ENCODE results near the gene BACH1. TPM values are rescaled to one million over a fixed set of nuclear protein-coding genes. Genes with fewer than 3 reads are reported as not detected.

BACH1 gene
- total RNA-seq, 1 donor from 2014 or later: 27.2 TPM

GRCh38 chr21:29313662-29314408 is 15.1 kb downstream of the BACH1 start:
- intact Hi-C loops (cut with micrococcal nuclease): no loop called here

DNA sequence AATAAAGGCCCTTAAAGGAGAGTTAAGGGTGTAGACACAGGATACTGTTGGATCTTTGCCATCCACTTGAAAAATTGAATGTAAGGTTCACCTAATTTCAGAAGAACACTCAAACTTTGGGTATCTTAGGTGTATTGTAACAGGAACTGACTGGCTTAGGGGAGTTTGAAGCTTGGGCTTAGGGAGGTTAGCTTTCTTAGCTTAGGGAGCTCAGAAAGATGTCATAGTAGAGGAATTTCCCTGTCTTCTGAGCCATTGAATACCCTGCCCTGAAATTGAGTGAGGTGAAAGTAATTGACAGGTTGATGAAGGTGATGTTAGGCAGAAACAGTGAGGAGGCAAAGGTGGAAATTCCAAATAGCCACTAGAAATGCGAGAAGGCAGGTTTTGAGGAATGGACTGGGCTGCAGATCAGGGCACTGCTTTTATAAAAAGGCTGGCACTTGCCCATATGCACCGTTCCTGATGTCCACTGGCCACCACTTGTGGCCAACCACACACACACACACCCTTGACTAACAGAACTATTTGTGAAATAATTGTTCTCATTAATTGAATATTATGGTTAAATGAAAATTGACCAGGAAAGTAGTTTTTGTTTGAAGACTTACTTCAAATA is 16.5 kb downstream of the BACH1 start:
- intact Hi-C loops (cut with micrococcal nuclease): no loop called here

DNA sequence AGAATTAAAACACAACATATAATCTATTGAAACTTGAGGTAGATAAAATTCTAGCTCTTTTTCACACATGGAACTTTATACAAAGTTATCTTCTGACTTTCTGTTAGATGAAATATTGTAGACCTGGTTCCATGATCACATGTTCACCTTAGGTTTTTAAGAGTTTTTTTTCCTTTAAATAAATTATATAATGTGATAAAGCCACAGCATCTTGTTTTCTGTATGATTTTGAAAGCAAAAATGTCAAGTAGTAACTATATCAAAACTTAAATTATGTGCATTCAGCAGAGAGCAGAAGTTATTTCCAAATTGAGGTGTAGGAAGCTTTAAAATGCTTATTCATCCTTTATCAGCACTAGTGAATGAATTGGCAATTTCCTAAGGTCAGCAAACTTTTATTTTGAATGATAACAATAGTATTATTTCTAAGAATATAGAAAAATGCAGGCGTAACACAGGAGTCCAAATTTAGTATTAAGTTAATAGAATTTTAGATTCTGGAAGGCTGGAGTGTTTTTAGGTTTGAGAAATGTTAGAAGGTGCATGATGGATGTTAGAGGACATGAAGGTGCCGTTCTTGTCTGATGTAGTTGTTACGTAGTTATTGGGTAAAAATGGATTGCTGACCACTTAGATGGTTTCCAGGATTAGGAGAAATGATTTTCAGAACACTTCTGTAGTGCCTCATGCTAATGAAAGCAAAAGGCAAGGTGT is 17.5 kb downstream of the BACH1 start:
- intact Hi-C loops (cut with micrococcal nuclease): no loop called here

GRCh38 chr21:29316806-29317205 is 18.1 kb downstream of the BACH1 start:
- intact Hi-C loops (cut with micrococcal nuclease): no loop called here

DNA sequence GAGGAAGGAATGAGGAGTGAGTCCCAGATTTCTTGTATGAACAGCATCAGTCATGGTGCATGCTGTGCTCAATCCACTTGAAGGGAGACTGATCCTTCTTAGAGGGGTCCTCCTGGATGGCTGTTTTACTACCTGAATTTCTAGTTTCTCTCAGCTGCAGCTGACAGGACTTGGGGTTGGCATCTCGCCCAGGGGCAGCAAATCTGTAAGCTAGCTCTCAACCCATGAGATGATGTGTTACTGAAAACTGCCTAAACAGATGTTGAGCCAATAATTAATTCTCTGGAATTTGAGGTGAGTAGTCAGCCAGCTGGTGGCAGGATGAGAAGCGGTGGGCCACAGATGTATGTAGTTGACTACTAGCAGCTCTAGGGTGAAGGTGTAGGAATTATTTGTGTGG is 19.6 kb downstream of the BACH1 start:
- intact Hi-C loops (cut with micrococcal nuclease): no loop called here

GRCh38 chr21:29320031-29320430 is 21.3 kb downstream of the BACH1 start:
- intact Hi-C loops (cut with micrococcal nuclease): no loop called here

DNA sequence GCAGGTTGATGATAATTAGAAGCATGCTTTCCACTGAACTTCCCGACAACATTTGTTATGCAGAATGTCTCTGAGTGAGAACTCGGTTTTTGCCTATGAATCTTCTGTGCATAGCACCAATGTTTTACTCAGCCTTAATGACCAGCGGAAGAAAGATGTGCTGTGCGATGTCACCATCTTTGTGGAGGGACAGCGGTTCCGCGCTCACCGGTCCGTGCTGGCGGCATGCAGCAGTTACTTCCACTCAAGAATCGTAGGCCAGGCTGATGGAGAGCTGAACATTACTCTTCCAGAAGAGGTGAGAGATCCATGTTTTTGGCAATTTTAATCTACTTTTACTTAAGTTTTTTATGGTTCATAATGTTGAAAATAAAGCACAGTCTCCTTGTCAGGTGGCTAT is 22.5 kb downstream of the BACH1 start:
- intact Hi-C loops (cut with micrococcal nuclease): no loop called here

DNA sequence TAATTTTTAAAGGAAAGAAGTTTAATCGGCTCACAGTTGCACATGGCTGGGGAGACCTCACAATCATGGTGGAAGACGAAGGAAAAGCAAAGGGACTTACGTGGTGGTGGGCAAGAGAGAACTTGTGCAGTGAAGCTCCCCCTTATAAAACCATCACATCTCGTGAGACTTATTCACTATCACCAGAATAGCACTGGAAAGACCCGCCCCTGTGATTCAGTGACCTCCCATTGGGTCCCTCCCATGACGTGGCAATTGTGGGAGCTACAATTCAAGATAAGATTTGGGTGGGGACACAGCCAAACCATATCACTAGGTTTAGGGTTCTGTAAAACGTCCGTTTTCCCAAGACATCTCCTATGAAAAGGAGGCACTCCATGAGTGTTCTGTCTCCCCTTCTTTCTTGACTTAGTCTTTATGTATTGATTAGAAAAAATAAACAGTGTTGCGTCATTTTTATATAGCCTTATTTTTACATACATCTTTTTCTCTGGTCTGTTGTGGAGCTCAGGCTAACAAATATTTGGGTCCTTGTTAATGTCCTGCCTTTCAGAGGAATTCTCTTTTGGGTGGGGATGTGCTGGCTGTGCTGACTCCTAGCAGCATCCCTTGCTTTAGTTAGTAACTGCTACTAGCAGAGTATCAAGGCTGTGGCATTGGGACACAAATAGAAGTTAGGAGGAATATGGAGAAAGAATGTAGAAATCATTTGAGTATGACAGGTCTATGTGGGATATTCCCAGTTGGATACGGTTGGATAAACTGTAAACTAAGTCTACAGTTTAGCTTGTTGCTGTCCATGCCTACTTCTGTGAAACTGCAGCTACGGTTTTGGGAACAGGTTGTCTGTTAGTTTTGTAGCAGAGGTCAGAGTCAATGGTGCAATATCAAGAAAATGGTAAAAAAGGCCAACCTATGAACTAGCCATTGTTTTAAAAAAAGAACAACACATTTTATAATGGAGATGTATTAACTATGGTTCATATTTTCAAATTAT is 23.5 kb downstream of the BACH1 start:
- intact Hi-C loops (cut with micrococcal nuclease): no loop called here

DNA sequence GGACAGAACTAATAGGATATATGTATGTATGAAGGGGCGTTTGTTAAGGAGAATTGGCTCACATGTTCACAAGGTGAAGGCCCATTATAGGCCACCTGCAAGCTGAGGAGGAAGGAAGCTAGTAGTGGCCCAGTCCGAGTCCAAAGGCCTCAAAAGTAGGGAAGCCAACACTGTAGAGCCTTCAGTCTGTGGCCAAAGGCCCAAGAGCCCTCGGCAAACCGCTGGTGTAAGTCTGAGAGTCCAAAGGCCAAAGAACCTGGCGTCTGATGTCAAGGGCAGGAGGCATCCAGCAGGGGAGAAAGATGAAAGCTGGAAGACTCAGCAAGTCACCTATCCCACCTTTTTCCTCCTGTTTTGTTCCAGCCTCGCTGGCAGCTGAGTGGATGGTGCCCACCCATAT is 24.5 kb downstream of the BACH1 start:
- intact Hi-C loops (cut with micrococcal nuclease): no loop called here

- intact Hi-C loops (cut with micrococcal nuclease): no loop called here
These were observed 28.3 kb downstream of the BACH1 start for GRCh38 chr21:29326914-29327554.

DNA sequence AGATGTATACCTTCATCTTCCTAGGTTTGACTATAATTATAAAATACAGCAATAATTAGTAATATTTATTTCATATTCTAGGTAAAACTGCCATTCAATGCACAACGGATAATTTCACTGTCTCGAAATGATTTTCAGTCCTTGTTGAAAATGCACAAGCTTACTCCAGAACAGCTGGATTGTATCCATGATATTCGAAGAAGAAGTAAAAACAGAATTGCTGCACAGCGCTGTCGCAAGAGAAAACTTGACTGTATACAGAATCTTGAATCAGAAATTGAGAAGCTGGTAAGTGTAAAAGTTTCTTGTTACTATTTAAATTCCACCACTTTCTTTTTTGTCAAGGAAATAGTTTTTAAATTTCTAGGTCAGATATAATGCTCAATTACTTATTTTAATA is 30.7 kb downstream of the BACH1 start:
- intact Hi-C loops (cut with micrococcal nuclease): no loop called here

GRCh38 chr21:29330797-29331196 is 32.1 kb downstream of the BACH1 start:
- intact Hi-C loops (cut with micrococcal nuclease): no loop called here

- intact Hi-C loops (cut with micrococcal nuclease): no loop called here
These were observed 34.0 kb downstream of the BACH1 start for GRCh38 chr21:29332461-29333362.

- intact Hi-C loops (cut with micrococcal nuclease): no loop called here
These were observed 34.7 kb downstream of the BACH1 start for GRCh38 chr21:29333406-29333805.

GRCh38 chr21:29334717-29335428 is 36.2 kb downstream of the BACH1 start:
- intact Hi-C loops (cut with micrococcal nuclease): no loop called here

GRCh38 chr21:29335720-29336119 is 37.0 kb downstream of the BACH1 start:
- intact Hi-C loops (cut with micrococcal nuclease): no loop called here

- intact Hi-C loops (cut with micrococcal nuclease): no loop called here
These were observed 39.5 kb downstream of the BACH1 start for GRCh38 chr21:29338256-29338655.

DNA sequence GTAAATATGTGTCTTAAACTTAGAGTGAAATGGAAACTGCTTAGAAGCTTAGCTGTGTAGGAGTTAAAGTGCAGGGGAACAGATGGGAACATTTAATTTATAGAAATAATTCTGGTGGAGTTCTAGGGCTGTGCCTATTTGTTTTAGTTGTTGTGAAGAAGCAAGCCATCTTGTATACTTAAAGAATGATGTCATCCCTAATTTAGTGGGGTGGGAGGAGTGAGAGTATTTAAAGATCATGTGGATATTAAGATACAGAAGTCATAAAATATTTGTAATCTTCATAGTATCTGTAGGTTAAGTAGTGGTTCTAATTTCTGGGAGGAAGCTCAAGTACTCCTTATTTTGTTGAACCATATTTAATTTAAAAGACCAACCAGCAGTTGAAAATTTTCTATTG is 41.5 kb downstream of the BACH1 start:
- intact Hi-C loops (cut with micrococcal nuclease): no loop called here

DNA sequence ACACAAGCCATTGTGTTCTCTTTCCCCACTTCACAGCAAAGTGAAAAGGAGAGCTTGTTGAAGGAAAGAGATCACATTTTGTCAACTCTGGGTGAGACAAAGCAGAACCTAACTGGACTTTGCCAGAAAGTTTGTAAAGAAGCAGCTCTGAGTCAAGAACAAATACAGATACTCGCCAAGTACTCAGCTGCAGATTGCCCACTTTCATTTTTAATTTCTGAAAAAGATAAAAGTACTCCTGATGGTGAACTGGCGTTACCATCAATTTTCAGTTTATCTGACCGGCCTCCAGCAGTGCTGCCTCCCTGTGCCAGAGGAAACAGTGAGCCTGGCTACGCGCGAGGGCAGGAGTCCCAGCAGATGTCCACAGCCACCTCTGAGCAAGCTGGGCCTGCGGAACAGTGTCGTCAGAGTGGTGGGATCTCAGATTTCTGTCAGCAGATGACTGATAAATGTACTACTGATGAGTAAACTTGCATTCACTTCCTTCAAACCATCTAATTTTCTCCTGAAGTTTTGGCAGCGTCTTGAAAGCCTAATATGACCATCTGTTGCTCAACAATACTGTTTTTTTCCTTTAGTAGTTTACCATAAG is 43.7 kb downstream of the BACH1 start:
- intact Hi-C loops (cut with micrococcal nuclease): no loop called here
